GM23338 (cell line): ENCODE results near the gene TCN2. TPM values are rescaled to one million over a fixed set of nuclear protein-coding genes. Genes with fewer than 3 reads are reported as not detected.
A peak's percentile ranks its signal among the peaks of the same experiment; 100 is the strongest.

Experiments used
- ATAC-seq: fragments of 200-7000 bp; cut with Tn5 transposase; 3 replicates; pipeline ENCODE4 v1.9.1; 2020
- DNase-seq: peaks from one replicate; pipeline ENCODE4 v3.0.0-alpha.2; 2015; ENCODE audit warnings: low spot score
- H2AFZ ChIP-seq: fragments of 200-600 bp; sonication (generic); 2 replicates; pipeline ENCODE4 v1.8.0; 2016; ENCODE audit warnings: antibody characterized with exemption, mild to moderate bottlenecking, moderate library complexity
- H3F3A ChIP-seq: fragments of 200-600 bp; sonication (generic); replicated peaks from 2 replicates; pipeline ENCODE4 v1.8.0; 2017; ENCODE audit warnings: antibody characterized with exemption, mixed run types, low read depth
- H3K27ac ChIP-seq: fragments of 200-600 bp; sonication (generic); 2 replicates; pipeline ENCODE4 v1.6.1; 2016; ENCODE audit warnings: low read depth
- H3K27me3 ChIP-seq: fragments of 200-600 bp; sonication (generic); 2 replicates; pipeline ENCODE4 v1.8.0; 2016; ENCODE audit warnings: mild to moderate bottlenecking, mixed run types, moderate library complexity; ENCODE audit not compliant: insufficient read depth
- H3K36me3 ChIP-seq: fragments of 200-600 bp; sonication (generic); 2 replicates; pipeline ENCODE4 v1.8.0; 2016; ENCODE audit warnings: mild to moderate bottlenecking; ENCODE audit not compliant: insufficient read depth
- H3K4me1 ChIP-seq: fragments of 200-600 bp; sonication (generic); 2 replicates; pipeline ENCODE4 v1.8.0; 2016; ENCODE audit warnings: mild to moderate bottlenecking, moderate library complexity; ENCODE audit not compliant: insufficient read depth
- H3K4me2 ChIP-seq: fragments of 200-600 bp; sonication (generic); 2 replicates; pipeline ENCODE4 v1.7.1; 2017; ENCODE audit warnings: mixed run types
- H3K4me3 ChIP-seq: fragments of 200-600 bp; sonication (generic); 2 replicates; pipeline ENCODE4 v1.6.1; 2016; ENCODE audit warnings: mixed run types
- H3K79me2 ChIP-seq: fragments of 200-600 bp; sonication (generic); replicated peaks from 2 replicates; pipeline ENCODE4 v1.8.0; 2017; ENCODE audit warnings: mild to moderate bottlenecking; ENCODE audit not compliant: insufficient read depth
- H3K9me2 ChIP-seq: fragments of 200-600 bp; sonication (generic); 2 replicates; pipeline ENCODE4 v1.8.0; 2017; ENCODE audit not compliant: insufficient read depth
- H4K20me1 ChIP-seq: fragments of 200-600 bp; sonication (generic); replicated peaks from 2 replicates; pipeline ENCODE4 v1.8.0; 2017; ENCODE audit warnings: mild to moderate bottlenecking; ENCODE audit not compliant: insufficient read depth
- H3K27ac Mint-ChIP-seq: 2 replicates; pipeline ENCODE4 v1.8.0; 2020; ENCODE audit warnings: inconsistent platforms, mild to moderate bottlenecking, moderate library complexity, mixed read lengths
- H3K27me3 Mint-ChIP-seq: 3 replicates; pipeline ENCODE4 v1.8.0; 2022; ENCODE audit warnings: low read depth, mild to moderate bottlenecking, moderate library complexity, mixed read lengths, inconsistent platforms; ENCODE audit not compliant: insufficient read depth, poor library complexity
- H3K36me3 Mint-ChIP-seq: 3 replicates; pipeline ENCODE4 v1.8.0; 2021; ENCODE audit warnings: low read depth, mild to moderate bottlenecking, inconsistent platforms, moderate library complexity, mixed read lengths
- H3K4me1 Mint-ChIP-seq: 3 replicates; pipeline ENCODE4 v1.8.0; 2020; ENCODE audit warnings: mild to moderate bottlenecking, inconsistent platforms, mixed read lengths
- H3K4me3 Mint-ChIP-seq: 3 replicates; pipeline ENCODE4 v1.8.0; 2021; ENCODE audit warnings: moderate library complexity, mild to moderate bottlenecking, inconsistent platforms, mixed read lengths
- H3K9me3 Mint-ChIP-seq: 3 replicates; pipeline ENCODE4 v1.8.0; 2020; ENCODE audit warnings: moderate library complexity, mild to moderate bottlenecking, inconsistent platforms, mixed read lengths
- CREB1 ChIP-seq: fragments of 250-450 bp; sonication (Bioruptor Pico); IDR thresholded peaks from 2 replicates; pipeline ENCODE4 v1.5.0; 2020; ENCODE audit warnings: low read depth, mild to moderate bottlenecking, moderate library complexity
- CTCF ChIP-seq, 2 experiments: fragments of 200-600 bp in 1 of 2; sonication (generic) in 1 of 2; conservative IDR thresholded peaks; 2 replicates each; pipeline versions ENCODE4 v1.5.1 to v1.6.1; 2016 to 2017; ENCODE audit warnings: antibody characterized with exemption in 2 of 2, low read depth in 2 of 2, mild to moderate bottlenecking in 2 of 2, moderate library complexity in 1 of 2
- EZH2 ChIP-seq: fragments of 200-600 bp; sonication (generic); IDR thresholded peaks from one replicate; pipeline ENCODE4 v1.8.0; 2017; ENCODE audit warnings: antibody characterized with exemption, mild to moderate bottlenecking, low read depth; ENCODE audit not compliant: unreplicated experiment
- EZH2phosphoT487 ChIP-seq: fragments of 200-600 bp; sonication (generic); IDR thresholded peaks from one replicate; pipeline ENCODE4 v1.8.1; 2018; ENCODE audit warnings: antibody characterized with exemption; ENCODE audit not compliant: unreplicated experiment
- NANOG ChIP-seq: IDR thresholded peaks from 2 replicates; pipeline ENCODE4 v1.6.1; 2016; ENCODE audit warnings: antibody characterized with exemption, borderline replicate concordance
- POLR2AphosphoS5 ChIP-seq: IDR thresholded peaks from 2 replicates; pipeline ENCODE4 v1.6.1; 2016; ENCODE audit warnings: antibody characterized with exemption, low read depth
- REST ChIP-seq: IDR thresholded peaks from one replicate; pipeline ENCODE4 v1.6.1; 2018; ENCODE audit warnings: antibody characterized with exemption; ENCODE audit not compliant: unreplicated experiment
- STAT1 ChIP-seq: IDR thresholded peaks from one replicate; pipeline ENCODE4 v1.6.1; 2016; ENCODE audit warnings: antibody characterized with exemption; ENCODE audit not compliant: unreplicated experiment
- ZNF114 ChIP-seq: fragments of 250-450 bp; sonication (Bioruptor Pico); IDR thresholded peaks from 2 replicates; pipeline ENCODE4 v1.5.0; 2020; ENCODE audit warnings: mild to moderate bottlenecking, moderate library complexity
- ZNF331 ChIP-seq: fragments of 250-450 bp; sonication (Bioruptor Pico); IDR thresholded peaks from 2 replicates; pipeline ENCODE4 v1.5.0; 2020; ENCODE audit warnings: low read depth, mild to moderate bottlenecking, moderate library complexity
- polyA plus RNA-seq: library from polyadenylated mRNA; unstranded; fragments of >200 nt; fragmentation: Nextera tagmentation; extraction: Ambion mirVana; gene quantifications from 2 replicates; pipeline ENCODE4 v1.2.1, GENCODE V29; 2016
- total RNA-seq: library from RNA; depleted of rRNA; stranded (reverse); fragments of >200 nt; shearing (Covaris generic); gene quantifications from 2 replicates; pipeline ENCODE4 v1.2.3, GENCODE V29; 2014

TCN2 gene
- total and polyA plus RNA-seq, 2 experiments from 2014 or later = 12.9 to 38.1 TPM

GRCh38 chr22:30574997-30575671 is 31.8 kb upstream of the TCN2 start:
- peak overlapping the region; percentile 92 for H3K4me2 ChIP-seq
- TF ChIP-seq EZH2phosphoT487 (no peak), CTCF (conservative IDR thresholded peaks at IDR 0.05; ENCODE audit: low read depth in 2 of 2) (peak; percentile 31 to 39; a peak in 3 of 4 replicates)
- H3K79me2 ChIP-seq = no peaks in the 10 kb centered on the region
- H3K27ac Mint-ChIP-seq = no peak overlapping the region; the same call in 1 of the 2 replicates
- H3K27me3 ChIP-seq = no peaks in the 10 kb centered on the region
- no peak overlapping the region for H3K27ac ChIP-seq
- H3K36me3 ChIP-seq = peaks cover 18% of the 10 kb centered on the region; the same call in 1 of the 2 replicates
- ATAC-seq (peak; percentile 30), DNase-seq (peak; percentile 57)
- no peaks in the 10 kb centered on the region for H3K9me3 Mint-ChIP-seq
- peaks cover 9% of the 10 kb centered on the region for H3F3A ChIP-seq
- peaks cover 9% of the 10 kb centered on the region; the same call in 1 of the 2 replicates for H3K4me1 ChIP-seq
- no peaks in the 10 kb centered on the region for H3K9me2 ChIP-seq
- peaks cover 44% of the 10 kb centered on the region for H3K36me3 Mint-ChIP-seq
- H3K4me1 Mint-ChIP-seq = peaks cover 21% of the 10 kb centered on the region
- peak overlapping the region; percentile 65 for H3K4me3 ChIP-seq
- H3K4me3 Mint-ChIP-seq = peak overlapping the region; percentile 77
- no peak overlapping the region for H2AFZ ChIP-seq
- no peaks in the 10 kb centered on the region; the same call in 1 of the 2 replicates for H4K20me1 ChIP-seq
- H3K27me3 Mint-ChIP-seq = peaks cover 14% of the 10 kb centered on the region

DNA sequence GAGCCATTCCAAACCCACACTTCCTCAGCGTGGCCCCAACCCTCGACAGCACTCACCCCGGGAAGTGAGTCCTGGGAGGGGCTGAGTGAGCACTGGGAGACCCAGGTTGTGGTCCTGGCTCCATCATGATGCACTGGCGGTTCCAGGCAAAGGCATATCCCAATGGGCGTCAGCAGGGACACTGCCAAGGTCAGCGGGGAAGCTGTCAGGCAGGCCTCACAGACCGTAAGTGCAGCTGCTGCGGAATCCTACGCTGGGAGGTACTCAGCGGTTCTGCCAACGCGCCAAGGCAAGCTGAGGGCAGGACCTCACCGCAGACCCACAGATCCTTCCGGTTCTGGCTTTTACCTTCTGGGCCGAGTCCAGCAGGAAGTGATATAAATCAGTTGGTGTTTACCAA is 31.1 kb upstream of the TCN2 start:
- peaks cover 9% of the 10 kb centered on the region; the same call in 1 of the 2 replicates for H3K4me1 ChIP-seq
- peaks cover 14% of the 10 kb centered on the region for H3K27me3 Mint-ChIP-seq
- H3K4me3 ChIP-seq = no peak overlapping the region
- no peak overlapping the region for H2AFZ ChIP-seq
- no peaks in the 10 kb centered on the region for H3K79me2 ChIP-seq
- DNase-seq = no peak
- H3F3A ChIP-seq = peaks cover 9% of the 10 kb centered on the region
- H3K27me3 ChIP-seq = no peaks in the 10 kb centered on the region
- peaks cover 19% of the 10 kb centered on the region for H3K4me1 Mint-ChIP-seq
- no peak overlapping the region for H3K27ac ChIP-seq
- no peak overlapping the region for H3K27ac Mint-ChIP-seq
- no peak for ATAC-seq
- peaks cover 18% of the 10 kb centered on the region; the same call in 1 of the 2 replicates for H3K36me3 ChIP-seq
- H3K9me2 ChIP-seq = no peaks in the 10 kb centered on the region
- no peak overlapping the region for H3K4me3 Mint-ChIP-seq
- H3K9me3 Mint-ChIP-seq = no peaks in the 10 kb centered on the region
- TF ChIP-seq EZH2phosphoT487 (no peak), ZNF331 (CRISPR knock-in tag) (no peak)
- H4K20me1 ChIP-seq = no peaks in the 10 kb centered on the region; the same call in 1 of the 2 replicates
- peaks cover 51% of the 10 kb centered on the region for H3K36me3 Mint-ChIP-seq
- H3K4me2 ChIP-seq = no peak overlapping the region

DNA sequence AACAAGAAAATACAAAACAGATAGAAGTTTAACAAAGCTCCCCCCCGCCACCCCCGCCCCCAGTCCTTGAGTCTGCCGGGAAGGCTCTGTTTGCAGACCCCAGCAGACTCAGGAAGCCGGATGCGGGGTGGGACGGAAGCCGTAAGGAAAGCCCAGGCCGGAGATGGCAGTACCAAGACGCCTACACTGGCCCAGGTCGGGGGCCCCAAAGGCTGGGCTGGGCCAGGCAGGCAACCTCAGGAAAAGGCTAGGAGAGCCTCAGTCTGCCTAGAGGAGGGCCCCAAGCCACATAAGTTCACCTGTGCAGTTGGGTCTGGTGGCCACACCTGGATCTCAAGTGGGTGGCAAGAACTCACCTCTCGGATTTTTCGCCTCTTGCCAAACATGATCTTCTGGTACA is 28.5 kb upstream of the TCN2 start:
- Mint-ChIP-seq H3K27me3 (peaks cover 9% of the 10 kb centered on the region), H3K27ac (no peak overlapping the region), H3K9me3 (no peaks in the 10 kb centered on the region), H3K4me3 (no peak overlapping the region), H3K4me1 (peaks cover 5% of the 10 kb centered on the region), H3K36me3 (peaks cover 72% of the 10 kb centered on the region)
- no peaks in the 10 kb centered on the region for H3K9me2 ChIP-seq
- H3K79me2 ChIP-seq = no peaks in the 10 kb centered on the region
- H3K4me3 ChIP-seq = no peak overlapping the region
- H3K4me1 ChIP-seq = peaks cover 6% of the 10 kb centered on the region; the same call in 1 of the 2 replicates
- no peaks in the 10 kb centered on the region; the same call in 1 of the 2 replicates for H4K20me1 ChIP-seq
- no peak overlapping the region for H3K27ac ChIP-seq
- ATAC-seq = no peak
- H3K36me3 ChIP-seq = peaks cover 21% of the 10 kb centered on the region; the same call in 1 of the 2 replicates
- H3K4me2 ChIP-seq = no peak overlapping the region
- no peak for DNase-seq
- peaks cover 9% of the 10 kb centered on the region for H3F3A ChIP-seq
- no peaks in the 10 kb centered on the region for H3K27me3 ChIP-seq
- no peak overlapping the region for H2AFZ ChIP-seq
- TF ChIP-seq NANOG (no peak), ZNF331 (CRISPR knock-in tag) (no peak), ZNF114 (CRISPR knock-in tag) (no peak), POLR2AphosphoS5 (no peak), CREB1 (CRISPR knock-in tag) (no peak), STAT1 (no peak), REST (no peak), EZH2 (no peak)
